Measurements from ENCODE around the gene EXTL1. TPM values are rescaled to one million over a fixed set of nuclear protein-coding genes. Genes with fewer than 3 reads are reported as not detected.
"Not testable (repeated sequence)": the region's sequence is repeated elsewhere in the genome, so short reads cannot be mapped to it uniquely, and the experiment has no call there.

Gene EXTL1
- total RNA-seq, 1 donor from 2014 or later = 0.85 TPM

DNA sequence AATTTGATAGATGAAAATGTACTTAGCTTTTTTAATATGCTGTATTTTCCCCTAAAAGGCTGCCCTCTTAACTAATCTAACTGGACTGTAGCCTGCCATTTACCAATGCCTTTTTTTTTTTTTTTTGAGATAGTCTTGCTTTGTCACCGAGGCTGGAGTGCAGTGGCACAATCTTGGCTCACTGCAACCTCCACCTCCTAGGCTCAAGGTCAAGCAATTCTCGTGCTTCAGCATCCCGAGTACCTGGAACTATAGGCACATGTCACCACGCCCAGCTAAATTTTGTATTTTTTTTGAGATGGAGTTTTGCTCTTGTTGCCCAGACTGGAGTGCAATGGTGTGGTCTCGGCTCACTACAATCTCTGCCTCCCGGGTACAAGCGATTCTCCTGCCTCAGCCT lies 42.4 kb upstream of the EXTL1 start:
- H3K36me3 ChIP-seq = peaks cover 43 to 80% of the 10 kb centered on the region in 2 donors
- intact Hi-C loops (cut with DNase I) = no loop called here
- no peak overlapping the region for H3K4me3 ChIP-seq
- no peaks in the 10 kb centered on the region for H3K4me1 ChIP-seq
- no peak overlapping the region for H3K27ac ChIP-seq
- DNase-seq (ENCODE audit: low spot score in 2 of 2) = no peak
- TF ChIP-seq, protein P1, sequence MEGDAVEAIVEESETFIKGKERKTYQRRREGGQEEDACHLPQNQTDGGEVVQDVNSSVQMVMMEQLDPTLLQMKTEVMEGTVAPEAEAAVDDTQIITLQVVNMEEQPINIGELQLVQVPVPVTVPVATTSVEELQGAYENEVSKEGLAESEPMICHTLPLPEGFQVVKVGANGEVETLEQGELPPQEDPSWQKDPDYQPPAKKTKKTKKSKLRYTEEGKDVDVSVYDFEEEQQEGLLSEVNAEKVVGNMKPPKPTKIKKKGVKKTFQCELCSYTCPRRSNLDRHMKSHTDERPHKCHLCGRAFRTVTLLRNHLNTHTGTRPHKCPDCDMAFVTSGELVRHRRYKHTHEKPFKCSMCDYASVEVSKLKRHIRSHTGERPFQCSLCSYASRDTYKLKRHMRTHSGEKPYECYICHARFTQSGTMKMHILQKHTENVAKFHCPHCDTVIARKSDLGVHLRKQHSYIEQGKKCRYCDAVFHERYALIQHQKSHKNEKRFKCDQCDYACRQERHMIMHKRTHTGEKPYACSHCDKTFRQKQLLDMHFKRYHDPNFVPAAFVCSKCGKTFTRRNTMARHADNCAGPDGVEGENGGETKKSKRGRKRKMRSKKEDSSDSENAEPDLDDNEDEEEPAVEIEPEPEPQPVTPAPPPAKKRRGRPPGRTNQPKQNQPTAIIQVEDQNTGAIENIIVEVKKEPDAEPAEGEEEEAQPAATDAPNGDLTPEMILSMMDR (IDR thresholded peaks at IDR 0.05) = no peak
- no peaks in the 10 kb centered on the region for H3K9me3 ChIP-seq
- no peaks in the 10 kb centered on the region for H3K27me3 ChIP-seq

DNA sequence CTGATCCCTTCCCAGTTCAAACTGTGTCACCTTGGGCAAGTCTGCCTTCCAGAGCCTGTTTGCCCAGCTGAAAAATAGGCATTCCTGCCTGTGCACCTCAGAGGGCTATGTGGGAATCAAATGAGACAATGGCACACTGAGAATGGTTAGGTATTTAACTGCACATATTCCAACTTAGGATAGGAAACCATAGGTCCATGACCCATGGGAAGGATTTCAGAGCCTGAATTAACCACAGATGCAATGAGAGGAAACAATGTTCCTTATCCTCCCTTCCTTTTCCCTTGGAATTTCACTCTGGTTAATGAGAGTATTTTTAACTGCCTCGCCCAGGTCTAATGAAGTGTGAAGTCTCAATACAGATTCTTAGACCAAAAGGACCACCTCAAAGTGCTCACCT lies 36.4 kb upstream of the EXTL1 start:
- intact Hi-C loops (cut with DNase I) = no loop called here
- Histone ChIP-seq H3K4me3 (no peak overlapping the region), H3K9me3 (no peaks in the 10 kb centered on the region), H3K36me3 (peaks cover 53 to 62% of the 10 kb centered on the region in 2 donors), H3K27ac (no peak overlapping the region), H3K4me1 (no peaks in the 10 kb centered on the region), H3K27me3 (no peaks in the 10 kb centered on the region)
- DNase-seq (ENCODE audit: low spot score in 2 of 2) = no peak
- TF ChIP-seq, protein P1 (IDR thresholded peaks at IDR 0.05) = no peak

DNA sequence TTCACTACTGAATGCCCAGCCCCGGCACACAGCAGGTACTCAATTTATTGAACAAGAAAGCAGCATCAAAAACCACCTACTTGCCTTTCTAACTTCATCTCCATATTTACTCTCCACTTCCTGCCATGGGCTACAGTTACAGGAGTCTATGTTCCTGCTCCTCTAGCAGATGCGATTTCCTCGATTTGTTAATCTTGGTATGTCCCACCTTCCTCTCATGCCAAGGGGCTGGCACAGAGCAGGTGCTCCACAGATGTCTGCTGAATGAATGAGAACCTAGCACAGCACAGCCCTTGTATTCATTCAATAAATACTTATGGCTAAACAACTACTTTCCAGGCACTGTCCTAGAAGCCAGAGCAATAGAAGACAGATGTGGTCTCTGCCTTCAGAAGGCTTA lies 35.9 kb upstream of the EXTL1 start:
- no peaks in the 10 kb centered on the region for H3K27me3 ChIP-seq
- TF ChIP-seq, protein P1 (IDR thresholded peaks at IDR 0.05) = no peak
- no peak overlapping the region for H3K27ac ChIP-seq
- intact Hi-C loops (cut with DNase I) = no loop called here
- H3K9me3 ChIP-seq = no peaks in the 10 kb centered on the region
- no peak overlapping the region for H3K4me3 ChIP-seq
- H3K4me1 ChIP-seq = no peaks in the 10 kb centered on the region
- peaks cover 51 to 58% of the 10 kb centered on the region in 2 donors for H3K36me3 ChIP-seq
- DNase-seq (ENCODE audit: low spot score in 2 of 2) = no peak

DNA sequence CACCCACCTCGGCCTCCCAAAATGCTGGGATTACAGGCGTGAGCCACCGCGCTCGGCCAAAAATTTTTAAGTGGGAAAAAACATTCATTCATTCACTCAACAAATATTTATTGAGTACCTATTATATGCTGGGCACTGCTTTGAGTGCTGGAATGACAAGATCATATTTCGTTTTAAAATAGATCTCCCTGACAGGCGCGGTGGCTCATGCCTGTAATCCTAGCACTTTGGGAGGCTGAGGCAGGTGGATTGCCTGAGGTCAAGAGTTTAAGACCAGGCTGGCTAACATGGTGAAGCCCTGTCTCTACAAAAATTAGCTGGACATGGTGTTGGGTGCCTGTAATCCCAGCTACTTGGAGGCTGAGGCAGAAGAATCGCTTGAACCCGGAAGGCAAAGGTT lies 34.8 kb upstream of the EXTL1 start:
- H3K36me3 ChIP-seq = peaks cover 40 to 47% of the 10 kb centered on the region in 2 donors
- H3K9me3 ChIP-seq; intact Hi-C loops (cut with DNase I); H3K27me3 ChIP-seq; H3K4me3 ChIP-seq; H3K4me1 ChIP-seq; DNase-seq (ENCODE audit: low spot score in 2 of 2); H3K27ac ChIP-seq: not testable (repeated sequence)

DNA sequence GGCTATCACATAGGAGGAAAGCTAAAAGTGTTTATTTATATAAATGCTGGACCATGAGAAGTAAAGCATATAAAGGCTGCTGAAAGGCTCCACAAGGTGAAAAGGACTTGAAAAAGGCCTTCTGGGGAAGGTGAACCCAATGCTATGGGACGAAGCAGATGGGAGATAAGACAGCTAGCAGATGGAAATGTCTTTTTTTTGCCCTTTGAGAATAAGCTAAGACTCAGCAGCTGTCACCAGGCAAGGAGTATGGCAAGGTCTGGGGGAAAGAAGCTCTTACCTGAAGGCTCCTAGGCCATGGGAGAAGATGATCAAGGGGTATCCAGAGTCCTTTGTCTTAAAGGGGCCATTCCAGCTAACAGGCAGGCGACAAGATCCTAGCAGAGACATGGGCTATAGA lies 33.6 kb upstream of the EXTL1 start:
- peaks cover 28 to 35% of the 10 kb centered on the region in 2 donors for H3K36me3 ChIP-seq
- TF ChIP-seq, protein P1 (IDR thresholded peaks at IDR 0.05) = no peak
- intact Hi-C loops (cut with DNase I) = no loop called here

DNA sequence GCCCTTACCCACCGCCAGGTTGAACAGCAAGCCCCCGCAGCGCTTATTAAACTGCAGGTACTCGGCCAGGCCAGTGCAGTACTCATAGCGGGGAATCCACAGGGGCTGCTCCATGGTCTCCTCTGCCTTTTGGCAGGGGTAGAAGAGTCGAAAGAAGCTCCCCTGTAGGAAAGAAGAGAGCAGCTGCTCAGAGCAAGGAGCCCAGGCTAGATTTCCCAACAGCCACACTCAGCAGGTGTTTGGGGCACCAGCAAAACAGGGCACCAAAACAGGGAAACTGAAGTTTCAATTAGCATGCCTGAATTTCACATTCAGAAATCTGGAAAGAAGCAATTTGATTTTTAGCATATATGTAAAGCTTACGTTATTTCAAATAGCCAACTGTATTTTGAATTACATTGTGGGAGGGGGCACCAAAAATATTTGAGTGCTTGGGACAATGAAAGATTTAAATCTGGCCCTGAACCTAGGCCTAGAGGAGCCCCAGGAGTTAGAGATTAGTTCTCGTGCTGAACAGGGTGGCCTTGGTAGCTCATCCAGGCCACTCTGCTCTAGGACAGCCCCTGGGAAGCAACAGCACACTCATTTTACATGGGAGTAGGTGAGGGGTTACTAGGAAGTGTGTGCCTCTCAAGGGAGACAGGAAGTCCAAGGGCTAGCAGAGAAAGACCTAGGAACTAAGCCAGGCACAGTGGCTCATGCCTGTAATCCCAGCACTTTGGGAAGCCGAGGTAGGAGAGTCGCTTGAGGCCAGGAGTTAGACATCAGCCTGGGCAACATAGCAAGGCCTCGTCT lies 31.9 kb upstream of the EXTL1 start:
- no peak overlapping the region for H3K27ac ChIP-seq
- no peaks in the 10 kb centered on the region for H3K4me1 ChIP-seq
- intact Hi-C loops (cut with DNase I) = no loop called here
- H3K4me3 ChIP-seq = no peak overlapping the region
- DNase-seq (ENCODE audit: low spot score in 2 of 2) = no peak
- TF ChIP-seq, protein P1 (IDR thresholded peaks at IDR 0.05) = no peak
- no peaks in the 10 kb centered on the region for H3K27me3 ChIP-seq
- peaks cover 16 to 26% of the 10 kb centered on the region in 2 donors for H3K36me3 ChIP-seq
- no peaks in the 10 kb centered on the region for H3K9me3 ChIP-seq

More for the DNA sequence above, 33.6 kb upstream of the EXTL1 start:
- no peaks in the 10 kb centered on the region for H3K9me3 ChIP-seq
- no peak overlapping the region for H3K27ac ChIP-seq
- no peaks in the 10 kb centered on the region for H3K4me1 ChIP-seq
- DNase-seq (ENCODE audit: low spot score in 2 of 2) = no peak
- H3K27me3 ChIP-seq = no peaks in the 10 kb centered on the region
- H3K4me3 ChIP-seq = no peak overlapping the region

Data from ascending aorta (tissue), 2 donors.